Globus pallidus (tissue), 1 donor: ENCODE measurements around the gene ZNF354C.

ENCODE experiments used
- DNase-seq: peaks from one replicate; pipeline ENCODE4 v3.0.0-alpha.2; 2015; ENCODE audit warnings: low spot score

ZNF354C gene

DNA sequence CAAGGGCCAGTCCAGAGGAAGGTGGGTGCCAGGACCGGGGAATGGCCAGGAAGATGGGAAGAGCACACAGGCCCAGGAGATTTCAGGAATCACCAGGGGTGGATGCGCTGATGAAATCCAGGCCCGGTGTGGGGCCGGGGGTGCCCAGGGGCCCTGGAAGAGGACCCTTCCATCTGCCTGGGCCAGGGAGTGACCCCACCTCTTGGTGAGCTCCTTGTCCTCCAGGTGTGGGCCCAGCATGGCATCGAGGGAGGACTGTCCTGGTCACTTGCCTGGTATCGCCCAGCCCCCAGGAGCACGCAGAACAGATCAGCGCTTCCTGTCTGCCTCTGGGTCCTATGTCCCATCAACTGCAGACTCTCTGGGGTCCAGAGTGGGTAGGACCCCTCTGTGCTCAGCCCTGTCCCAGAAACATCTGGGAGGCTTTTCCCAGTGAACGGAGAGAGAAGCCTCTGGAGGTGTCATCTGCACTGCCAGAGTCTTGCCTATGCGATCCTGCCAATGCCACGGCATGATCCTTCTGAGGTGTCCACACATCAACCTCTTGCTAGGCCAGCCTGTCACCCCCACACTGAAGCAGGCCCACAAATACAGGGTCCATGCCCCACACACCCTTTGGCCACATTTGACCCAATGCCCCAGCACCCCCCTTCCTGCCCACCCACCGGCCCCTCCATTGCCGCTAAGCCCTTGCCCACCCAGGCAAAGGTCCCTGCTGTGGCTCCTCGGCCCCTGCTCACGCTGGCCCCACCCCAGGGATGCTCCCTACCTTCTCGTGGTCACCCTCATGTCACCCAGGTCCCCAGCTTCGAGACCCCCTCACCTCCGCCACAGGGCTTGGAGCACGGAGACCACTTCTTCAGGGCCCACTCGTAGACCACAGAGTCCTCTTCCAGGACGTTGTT is 67.2 kb downstream of the ZNF354C start:
- DNase-seq: no peak

DNA sequence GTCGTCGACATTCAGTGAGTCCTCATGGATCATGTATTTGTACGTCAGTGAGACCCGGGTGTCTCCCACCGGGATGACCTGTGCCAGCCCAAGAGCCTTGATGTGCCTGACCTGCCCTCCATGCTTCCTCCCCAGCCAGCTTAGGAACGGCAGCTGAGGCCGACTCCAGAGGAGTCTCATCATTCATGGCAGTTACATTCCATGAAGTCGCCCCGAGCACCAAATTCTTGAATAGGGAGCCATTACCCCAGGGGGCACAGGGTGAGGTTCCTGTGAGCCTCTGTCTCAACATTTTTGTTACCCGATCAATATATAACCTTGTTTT is 67.8 kb downstream of the ZNF354C start:
- DNase-seq: no peak

DNA sequence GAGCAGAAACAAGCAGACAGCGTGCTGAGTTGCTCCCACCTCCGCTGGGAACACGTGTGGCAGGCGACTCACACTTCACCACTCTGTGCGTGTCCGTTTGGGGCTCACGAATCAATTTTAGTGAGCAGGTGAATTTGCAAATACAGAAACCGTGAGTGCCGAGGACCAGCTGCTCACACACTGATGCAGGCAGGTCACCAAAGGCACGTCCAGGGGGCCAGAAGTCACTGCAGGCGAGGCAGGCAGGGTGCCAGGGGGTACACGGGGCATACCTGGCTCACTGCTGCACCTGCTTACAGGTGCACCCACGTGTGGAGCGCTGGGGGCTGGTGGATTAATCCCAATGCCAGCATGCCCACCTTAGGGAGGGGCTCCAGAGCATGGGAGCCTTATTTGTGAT is 68.8 kb downstream of the ZNF354C start:
- DNase-seq: no peak

DNA sequence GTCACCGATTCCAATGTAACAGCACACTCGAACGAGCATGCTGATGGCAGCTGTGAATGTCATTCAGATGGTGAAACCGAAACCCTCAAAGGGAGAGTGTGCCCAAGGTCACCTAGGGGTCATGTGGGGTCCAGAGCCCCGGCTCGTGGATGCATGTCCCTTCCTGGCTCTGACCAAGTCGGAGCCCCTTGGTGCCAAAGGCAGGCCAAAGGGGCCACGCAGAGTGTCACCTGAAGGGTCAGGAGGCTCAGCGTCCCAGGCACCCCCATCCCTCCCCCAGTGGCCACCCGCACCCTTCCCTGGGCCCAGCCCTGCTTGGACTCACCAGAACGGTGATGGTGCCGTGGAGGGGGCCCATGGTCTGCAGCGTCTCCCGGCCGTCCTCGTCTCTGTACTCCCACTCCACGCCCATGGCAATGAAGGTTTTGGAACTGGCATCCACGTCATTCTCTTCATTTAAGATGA is 69.5 kb downstream of the ZNF354C start:
- no peak for DNase-seq

DNA sequence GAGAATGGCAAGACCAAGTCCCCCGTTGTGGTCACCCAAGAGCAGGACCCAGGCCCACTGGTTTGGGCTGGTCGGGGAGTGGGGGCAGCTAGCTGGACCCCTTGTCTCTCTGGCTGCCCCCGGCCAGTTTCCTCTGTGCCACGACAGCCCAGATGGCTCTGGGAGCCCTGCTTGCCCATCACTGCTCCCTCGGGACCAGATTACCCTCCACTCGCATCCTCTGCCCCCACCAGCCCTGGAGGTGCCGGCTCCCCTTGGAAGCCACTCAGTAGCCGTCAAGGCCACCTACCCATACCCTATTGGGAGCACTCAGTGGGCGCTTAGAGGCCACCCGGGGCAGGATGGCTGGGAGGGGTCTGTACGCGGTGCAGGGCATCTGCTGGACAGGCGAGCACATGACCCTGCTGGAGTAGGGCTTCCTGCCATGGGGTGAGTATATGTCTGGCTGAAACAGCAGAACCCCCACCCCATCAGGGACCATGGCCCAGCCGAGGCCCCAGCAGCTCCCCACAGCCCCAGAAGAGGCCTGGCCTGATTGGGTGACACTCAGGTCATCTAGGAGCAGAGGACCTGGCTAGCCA is 70.0 kb downstream of the ZNF354C start:
- no peak for DNase-seq

DNA sequence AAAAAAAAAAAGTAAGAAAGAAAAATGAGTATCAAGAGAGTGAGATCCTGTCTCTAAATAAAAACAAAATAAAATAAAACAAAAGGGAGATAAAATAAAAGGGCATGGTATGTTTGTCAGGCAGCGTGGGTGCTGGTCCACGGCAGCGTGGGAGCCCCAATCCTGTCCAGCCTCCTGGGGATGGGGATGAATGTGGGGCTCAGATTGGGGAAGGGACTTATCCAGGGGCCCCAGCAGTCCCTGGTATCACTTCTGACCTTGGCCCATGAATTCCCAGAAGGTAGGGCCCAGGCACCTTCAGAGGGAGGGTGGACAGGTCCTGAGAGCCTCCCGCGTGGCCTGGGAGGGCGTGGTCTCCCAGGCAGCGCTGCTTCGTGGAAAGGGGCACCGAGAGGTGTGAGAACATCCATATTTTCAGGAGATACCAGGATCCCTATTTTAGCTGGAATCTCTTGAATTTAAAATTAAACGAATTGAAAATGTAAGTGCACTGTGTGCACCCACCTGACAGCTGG is 71.2 kb downstream of the ZNF354C start:
- no peak for DNase-seq

DNA sequence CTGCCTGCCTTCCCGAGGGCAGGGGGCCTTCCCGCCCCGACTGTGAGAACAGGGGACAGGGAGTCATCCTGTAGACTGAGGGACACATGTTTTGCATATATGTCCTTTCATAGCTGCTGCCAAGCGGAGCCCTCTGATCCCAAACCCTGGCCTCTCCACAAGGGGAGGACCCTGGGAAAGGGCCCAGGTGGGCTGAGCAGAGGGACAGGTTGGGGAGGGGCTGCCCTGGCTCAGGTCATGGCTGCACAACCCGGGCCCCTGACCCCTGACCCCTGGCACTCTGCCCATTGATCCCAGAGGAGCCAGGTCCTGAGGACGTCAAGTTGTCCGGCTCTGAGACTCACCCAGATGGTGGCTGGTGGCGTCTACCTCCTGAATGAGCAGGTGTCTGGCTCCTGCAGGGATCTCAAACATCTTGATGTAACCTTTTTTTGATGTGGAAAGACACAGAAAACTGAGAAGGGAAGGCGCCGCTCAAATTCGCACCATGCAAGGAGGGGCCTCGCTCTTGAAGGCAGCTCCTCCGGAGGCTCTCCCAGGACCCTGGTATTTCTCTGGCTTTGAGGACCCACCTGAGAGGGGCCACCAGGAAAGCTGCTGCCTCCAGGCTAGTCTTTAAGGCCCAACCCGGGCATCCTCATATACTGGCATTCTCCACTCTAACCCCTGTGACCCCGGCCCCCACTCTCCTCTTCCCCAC is 71.9 kb downstream of the ZNF354C start:
- DNase-seq: no peak

DNA sequence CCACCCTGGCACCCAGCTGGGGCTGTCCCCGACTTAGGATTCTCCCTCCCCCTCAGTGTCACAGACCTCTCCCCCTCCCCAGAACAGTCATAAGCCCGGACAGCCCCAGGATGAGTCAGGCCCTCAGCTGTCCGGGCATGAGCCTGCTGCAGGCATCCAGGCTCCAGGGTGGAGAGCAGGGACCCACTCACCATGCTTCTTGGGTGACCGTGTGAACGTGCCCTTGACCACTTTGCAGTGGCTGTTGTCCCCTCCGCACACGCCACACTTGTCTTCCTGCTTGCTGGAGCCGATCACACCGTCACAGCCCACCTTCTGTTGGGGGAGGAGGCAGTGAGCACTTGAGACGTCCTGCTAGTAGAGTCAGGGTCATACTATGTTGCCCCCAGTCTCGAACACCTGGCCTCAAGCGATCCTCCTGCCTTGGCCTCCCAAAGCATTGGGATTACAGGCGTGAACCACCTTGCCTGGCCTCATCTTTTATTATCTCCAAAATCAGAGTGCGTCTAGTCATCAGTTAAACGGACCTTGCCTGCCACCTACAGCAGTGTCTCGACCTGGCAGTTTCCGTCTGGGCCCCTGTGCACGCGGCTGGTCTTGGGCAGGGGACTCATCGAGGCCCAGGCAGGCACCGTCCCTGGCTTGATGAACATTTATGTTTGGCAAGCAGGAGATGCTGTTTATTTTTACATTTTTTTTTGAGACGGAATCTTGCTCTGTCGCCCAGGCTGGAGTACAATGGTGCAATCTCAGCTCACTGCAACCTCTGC is 72.6 kb downstream of the ZNF354C start:
- DNase-seq: no peak
